NAMALWA (cell line): ENCODE data around the gene JAK3.

Experiments
- DNase-seq: peaks from one replicate; pipeline ENCODE4 v3.0.0-alpha.2; 2015; ENCODE audit warnings: low spot score

JAK3 gene

GRCh38 chr19:17840019-17840418, 7.8 kb downstream of the JAK3 start:
- no peak for DNase-seq

- DNase-seq = no peak
Observed at GRCh38 chr19:17837972-17838371, 9.8 kb downstream of the JAK3 start.

- DNase-seq = no peak
Observed at GRCh38 chr19:17836530-17836929, 11.3 kb downstream of the JAK3 start.

GRCh38 chr19:17835182-17836006, 12.4 kb downstream of the JAK3 start:
- DNase-seq = peak; percentile 30

- DNase-seq = no peak
Observed at GRCh38 chr19:17834350-17835181, 13.2 kb downstream of the JAK3 start.

GRCh38 chr19:17832443-17833208, 15.2 kb downstream of the JAK3 start:
- DNase-seq = no peak

- DNase-seq = no peak
Observed at GRCh38 chr19:17831419-17831888, 16.3 kb downstream of the JAK3 start.

GRCh38 chr19:17830567-17831418, 17.0 kb downstream of the JAK3 start:
- peak; percentile 90 for DNase-seq

- DNase-seq = no peak
Observed at GRCh38 chr19:17829855-17830566, 17.8 kb downstream of the JAK3 start.

GRCh38 chr19:17826508-17827056, 21.2 kb downstream of the JAK3 start:
- no peak for DNase-seq

GRCh38 chr19:17824339-17824738, 23.4 kb downstream of the JAK3 start:
- DNase-seq = no peak

GRCh38 chr19:17821190-17821589, 26.6 kb downstream of the JAK3 start, which contains the start of gene INSL3:
TSS of gene INSL3 (minus strand) at chr19:17821519. CDS start at chr19:17821506, 13 bp downstream.
- DNase-seq = no peak

- DNase-seq = no peak
Observed at GRCh38 chr19:17817668-17818363, 30.0 kb downstream of the JAK3 start.

GRCh38 chr19:17812099-17812498, 35.7 kb downstream of the JAK3 start:
- no peak for DNase-seq

GRCh38 chr19:17811681-17812080, 36.1 kb downstream of the JAK3 start:
- no peak for DNase-seq

GRCh38 chr19:17811103-17811502, 36.7 kb downstream of the JAK3 start:
- DNase-seq = no peak

- DNase-seq = no peak
Observed at GRCh38 chr19:17807731-17808316, 40.0 kb downstream of the JAK3 start.

GRCh38 chr19:17806945-17807344, 40.8 kb downstream of the JAK3 start:
- DNase-seq = no peak

GRCh38 chr19:17805427-17805826, 42.4 kb downstream of the JAK3 start:
- DNase-seq = no peak
